GM12891 (cell line): ENCODE measurements around the gene ZNF69.
"Not testable (repeated sequence)": the region's sequence is repeated elsewhere in the genome, so short reads cannot be mapped to it uniquely, and the experiment has no call there.

Experiments
- PAX5 ChIP-seq: IDR thresholded peaks from 2 replicates; pipeline ENCODE4 v1.6.1; 2011; ENCODE audit warnings: low read length, moderate library complexity, mild to moderate bottlenecking; ENCODE audit not compliant: insufficient read depth, severe bottlenecking
- POLR2A ChIP-seq: IDR thresholded peaks from 2 replicates; pipeline ENCODE4 v1.6.1; 2011; ENCODE audit warnings: low read depth, low read length, control low read depth
- TAF1 ChIP-seq: IDR thresholded peaks from 2 replicates; pipeline ENCODE4 v1.6.1; 2011; ENCODE audit warnings: low read depth, low read length, control low read depth

DNA sequence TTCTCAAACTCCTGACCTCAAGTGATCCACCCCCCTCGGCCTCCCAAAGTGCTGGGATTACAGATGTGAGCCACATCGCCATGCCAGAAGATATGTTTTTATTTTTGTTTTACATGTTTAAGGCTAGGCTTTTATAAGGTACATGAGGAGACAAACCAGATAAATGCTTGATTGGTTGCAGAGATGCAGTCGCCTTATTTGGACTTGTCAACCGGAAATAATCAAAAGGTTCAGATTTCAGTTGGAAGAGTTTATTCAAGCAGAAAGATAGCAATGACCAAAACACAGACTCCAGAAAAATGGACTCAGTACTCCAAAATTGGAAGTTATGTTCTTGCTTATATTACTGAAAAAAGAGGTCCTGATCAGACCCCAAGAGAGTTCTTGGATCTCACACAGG, 37.3 kb upstream of the ZNF69 start:
- TF ChIP-seq POLR2A, PAX5, TAF1: not testable (repeated sequence)
